Urinary bladder (tissue), 4 donors: ENCODE measurements around the gene SNRK. TPM values are rescaled to one million over a fixed set of nuclear protein-coding genes. Genes with fewer than 3 reads are reported as not detected.

Experiments
- DNase-seq: peaks from one replicate; pipeline ENCODE4 v3.0.0-alpha.2; 2015; ENCODE audit errors: extremely low spot score
- H3K27ac ChIP-seq: one replicate; pipeline ENCODE4 v1.5.1; 2013; ENCODE audit warnings: low read depth, mild to moderate bottlenecking, moderate library complexity
- H3K36me3 ChIP-seq: one replicate; pipeline ENCODE4 v1.6.1; 2013; ENCODE audit warnings: mild to moderate bottlenecking, moderate library complexity; ENCODE audit not compliant: insufficient read depth
- H3K4me1 ChIP-seq: one replicate; pipeline ENCODE4 v1.6.1; 2013; ENCODE audit warnings: mild to moderate bottlenecking, moderate library complexity; ENCODE audit not compliant: insufficient read depth
- H3K4me3 ChIP-seq: one replicate; pipeline ENCODE4 v1.5.1; 2013; ENCODE audit warnings: low read depth, low read length
- WGBS: extraction: QIAGEN DNeasy Blood & Tissue Kit; methylation state at CpG from one replicate; pipeline ENCODE4 v1.1.7; 2013; 5-methylcytosine and 5-hydroxymethylcytosine counted together
- polyA plus RNA-seq: library from polyadenylated mRNA; stranded (reverse); fragments of 200-250 nt; gene quantifications from one replicate; pipeline ENCODE4 v1.2.3, GENCODE V29; 2013
- total RNA-seq: library from RNA; depleted of rRNA; stranded (reverse); fragments of >200 nt; gene quantifications from one replicate; pipeline ENCODE4 v1.2.3, GENCODE V29; 2014
- donor health status: healthy with polysubstance abuse.
- donor health status: healthy.

Gene SNRK
- total and polyA plus RNA-seq, 2 donors: 26.7 to 86.0 TPM

- no peak for DNase-seq
- Histone ChIP-seq H3K4me1 (peaks cover 1% of the 10 kb centered on the region), H3K27ac (peak overlapping the region; percentile 84), H3K36me3 (no peaks in the 10 kb centered on the region), H3K4me3 (no peak overlapping the region)
- WGBS: 88% methylated on average over 1 of the region's 1 CpG
Measured at GRCh38 chr3:43390255-43390588, 103.9 kb downstream of the SNRK start.

GRCh38 chr3:43391621-43392020 lies 105.3 kb downstream of the SNRK start:
- DNase-seq: no peak
- H3K27ac ChIP-seq: no peak overlapping the region

DNA sequence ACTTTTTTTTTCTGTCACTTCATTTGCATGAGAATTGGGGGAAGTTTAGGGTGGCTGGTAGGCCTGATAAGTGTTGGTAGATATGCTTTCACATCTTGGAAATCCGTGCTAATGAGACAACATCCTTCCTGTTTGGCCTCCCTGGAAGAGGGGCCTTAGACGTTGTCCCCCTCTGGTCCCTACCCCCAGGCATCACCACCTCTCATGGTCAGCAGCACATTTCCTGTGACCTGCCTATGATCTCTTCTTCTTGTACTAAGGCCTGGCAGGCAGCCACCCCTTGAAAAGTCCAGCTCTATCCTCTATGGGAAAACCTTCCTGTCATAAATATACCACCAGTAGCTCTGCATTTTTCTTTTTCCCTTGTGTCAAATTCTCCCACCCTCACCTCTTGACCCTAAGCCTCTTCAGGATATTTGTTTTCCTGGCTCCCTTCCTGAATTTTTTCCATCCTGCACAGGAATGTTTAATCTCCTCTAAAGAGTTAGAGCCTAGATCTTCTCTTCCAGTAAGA lies 107.8 kb downstream of the SNRK start:
- no peak for DNase-seq
- Histone ChIP-seq H3K36me3 (no peaks in the 10 kb centered on the region), H3K4me3 (no peak overlapping the region), H3K4me1 (peaks cover 1% of the 10 kb centered on the region), H3K27ac (no peak overlapping the region)
- WGBS: 45% methylated on average over 2 of the region's 2 CpGs

More at GRCh38 chr3:43391621-43392020, 105.3 kb downstream of the SNRK start:
- H3K36me3 ChIP-seq: no peaks in the 10 kb centered on the region
- peaks cover 1% of the 10 kb centered on the region for H3K4me1 ChIP-seq
- no peak overlapping the region for H3K4me3 ChIP-seq
- WGBS: 97% methylated on average over 1 of the region's 1 CpG

- H3K4me1 ChIP-seq: no peaks in the 10 kb centered on the region
- H3K27ac ChIP-seq: no peak overlapping the region
- 86% methylated on average over 6 of the region's 6 CpGs for WGBS
- H3K4me3 ChIP-seq: no peak overlapping the region
- DNase-seq: no peak
- no peaks in the 10 kb centered on the region for H3K36me3 ChIP-seq
Measured at GRCh38 chr3:43399034-43399433, 112.7 kb downstream of the SNRK start.

DNA sequence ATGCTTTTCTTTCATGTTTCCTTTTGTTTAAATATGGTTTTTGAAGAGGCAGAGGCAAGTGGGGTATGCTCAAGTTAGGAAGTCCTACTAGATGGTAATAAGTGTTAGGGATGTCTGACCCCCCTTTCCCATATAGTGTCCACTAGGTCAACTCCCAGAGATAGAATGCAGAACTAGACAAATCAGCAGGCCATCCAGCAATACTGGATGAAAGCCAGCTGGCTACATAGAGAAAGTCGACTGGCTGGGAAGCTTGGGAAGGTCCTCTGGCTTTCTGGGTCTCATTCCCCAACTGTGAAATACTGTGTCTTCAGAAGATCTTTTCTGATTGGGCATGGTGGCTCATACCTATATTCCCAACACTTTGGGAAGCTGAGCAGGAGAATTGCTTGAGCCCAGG lies 113.8 kb downstream of the SNRK start:
- WGBS: 30% methylated on average over 1 of the region's 1 CpG
- Histone ChIP-seq H3K4me1 (no peaks in the 10 kb centered on the region), H3K36me3 (no peaks in the 10 kb centered on the region), H3K27ac (no peak overlapping the region), H3K4me3 (no peak overlapping the region)
- DNase-seq: no peak

Other genes starting within 250 kb of the SNRK start
- gene POMGNT2, start 180.5 kb upstream of the SNRK start, total RNA-seq: 15.6 TPM
- 39.8 TPM for gene POMGNT2, start 180.5 kb upstream of the SNRK start, polyA plus RNA-seq